Measurements from ENCODE around the gene IGF2BP1. TPM values are rescaled to one million over a fixed set of nuclear protein-coding genes. Genes with fewer than 3 reads are reported as not detected.
A peak's percentile ranks its signal among the peaks of the same experiment; 100 is the strongest.

The IGF2BP1 gene
- polyA plus RNA-seq, 1 experiment, result 9.9 TPM

DNA sequence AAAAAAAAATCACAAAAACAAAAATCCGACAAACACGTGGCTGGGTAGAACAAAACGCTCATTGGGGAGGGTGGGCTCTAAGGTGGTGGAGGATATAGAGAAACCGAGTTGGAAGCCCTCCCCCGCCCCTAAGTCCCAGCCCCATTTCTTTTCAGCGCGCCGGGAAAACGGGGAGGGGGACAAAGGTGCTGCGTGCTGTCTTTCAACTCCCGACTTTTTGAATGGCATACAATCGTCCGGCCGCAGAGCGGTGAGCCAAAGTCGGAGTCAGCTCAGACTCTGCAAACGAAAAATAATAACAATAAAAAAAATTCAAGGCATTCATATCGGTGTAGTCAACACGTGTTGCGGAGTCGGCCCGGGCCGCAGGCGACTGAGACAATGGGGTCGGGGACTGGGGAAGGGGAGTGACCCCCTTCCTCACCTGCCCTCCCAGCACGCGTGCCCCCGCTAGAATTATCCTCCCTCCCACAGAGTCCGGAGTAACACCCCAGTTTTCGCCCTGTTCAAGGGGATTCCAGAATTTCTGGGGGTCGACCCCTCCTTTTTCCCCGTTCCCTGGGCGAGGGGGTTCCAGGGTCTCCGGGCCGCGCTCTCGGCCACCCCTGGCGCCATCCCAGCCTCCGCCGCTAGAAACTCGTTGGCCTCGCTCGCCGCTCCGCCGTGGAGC is 1.7 kb upstream of the IGF2BP1 start:
- H3K4me3 ChIP-seq (ENCODE audit: low read depth, low read length), result peak overlapping the region; percentile 92
- ChIA-PET CTCF (interaction anchor here (0.6 to 0.8 kb wide), 3 partner anchors 15 to 393 kb away, joined by 3 to 6 read pairs (median 4); no protein-coding TSS in a partner anchor), POLR2A (interaction anchor here (0.6 to 3.8 kb wide), 3 partner anchors 10 to 51 kb away, joined by 5 to 25 read pairs (median 9); partner anchors contain the start of gene SNF8)
- H3K27ac ChIP-seq (ENCODE audit: low read depth, low read length), result no peak overlapping the region
- no peaks in the 10 kb centered on the region; the same call in 1 of the 2 replicates for H3K9me3 ChIP-seq (ENCODE audit: control insufficient read depth, insufficient read depth, low read length)
- TF ChIP-seq, protein P1, sequence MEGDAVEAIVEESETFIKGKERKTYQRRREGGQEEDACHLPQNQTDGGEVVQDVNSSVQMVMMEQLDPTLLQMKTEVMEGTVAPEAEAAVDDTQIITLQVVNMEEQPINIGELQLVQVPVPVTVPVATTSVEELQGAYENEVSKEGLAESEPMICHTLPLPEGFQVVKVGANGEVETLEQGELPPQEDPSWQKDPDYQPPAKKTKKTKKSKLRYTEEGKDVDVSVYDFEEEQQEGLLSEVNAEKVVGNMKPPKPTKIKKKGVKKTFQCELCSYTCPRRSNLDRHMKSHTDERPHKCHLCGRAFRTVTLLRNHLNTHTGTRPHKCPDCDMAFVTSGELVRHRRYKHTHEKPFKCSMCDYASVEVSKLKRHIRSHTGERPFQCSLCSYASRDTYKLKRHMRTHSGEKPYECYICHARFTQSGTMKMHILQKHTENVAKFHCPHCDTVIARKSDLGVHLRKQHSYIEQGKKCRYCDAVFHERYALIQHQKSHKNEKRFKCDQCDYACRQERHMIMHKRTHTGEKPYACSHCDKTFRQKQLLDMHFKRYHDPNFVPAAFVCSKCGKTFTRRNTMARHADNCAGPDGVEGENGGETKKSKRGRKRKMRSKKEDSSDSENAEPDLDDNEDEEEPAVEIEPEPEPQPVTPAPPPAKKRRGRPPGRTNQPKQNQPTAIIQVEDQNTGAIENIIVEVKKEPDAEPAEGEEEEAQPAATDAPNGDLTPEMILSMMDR (IDR thresholded peaks at IDR 0.05; ENCODE audit: low read depth, low read length), result no peak
- no peak for DNase-seq (ENCODE audit: low read depth, low spot score)
- H3K27me3 ChIP-seq (ENCODE audit: control insufficient read depth, insufficient read depth, low read length), result peaks cover 37% of the 10 kb centered on the region

DNA sequence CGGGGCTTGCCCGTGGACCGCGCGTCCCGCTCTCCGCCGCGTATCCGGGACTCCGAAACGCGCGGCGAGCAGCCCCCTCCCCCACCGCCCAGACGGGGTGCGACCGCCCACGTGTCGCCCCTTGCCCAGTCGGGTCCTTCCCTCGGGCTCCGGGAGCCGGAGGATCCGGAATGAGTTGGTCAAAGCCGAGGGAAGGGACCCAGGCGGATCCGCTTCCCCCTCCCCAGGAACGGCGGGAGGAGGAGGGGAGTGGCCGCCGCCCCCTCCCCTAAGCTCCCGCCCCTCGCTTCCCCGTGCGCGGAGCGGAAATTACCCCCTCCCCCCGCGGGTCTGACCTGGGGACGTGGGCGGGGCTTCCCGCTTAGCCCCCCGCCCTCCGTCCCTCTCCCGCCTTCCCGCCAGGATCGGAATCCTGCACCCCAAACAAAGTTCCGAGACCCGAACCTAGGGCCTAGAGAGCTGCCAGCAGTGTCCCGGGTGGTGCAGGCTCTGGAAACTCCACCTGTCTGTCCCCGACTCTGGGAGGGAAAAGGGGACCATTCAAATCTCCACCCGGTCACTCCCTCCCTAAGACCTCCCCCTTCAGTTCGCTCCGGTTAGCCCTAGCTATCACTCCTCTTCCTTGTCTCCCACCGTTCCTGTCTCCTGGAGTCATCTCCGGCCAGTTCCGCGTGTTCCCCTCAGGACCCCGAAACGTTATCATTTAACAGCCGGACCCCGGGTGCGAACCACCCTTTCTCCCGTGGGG is 1.0 kb upstream of the IGF2BP1 start:
- H3K9me3 ChIP-seq (ENCODE audit: control insufficient read depth, insufficient read depth, low read length), result no peaks in the 10 kb centered on the region; the same call in 1 of the 2 replicates
- ChIA-PET CTCF (interaction anchor here (0.6 to 1.2 kb wide), 4 partner anchors 16 to 392 kb away, joined by 4 to 6 read pairs (median 4); partner anchors contain the start of gene UBE2Z), POLR2A (interaction anchor here (2.5 to 3.8 kb wide), 2 partner anchors 24 to 52 kb away, joined by 9 to 25 read pairs; partner anchors contain the start of gene SNF8)
- H3K4me3 ChIP-seq (ENCODE audit: low read depth, low read length), result peak overlapping the region; percentile 92
- H3K27ac ChIP-seq (ENCODE audit: low read depth, low read length), result no peak overlapping the region
- H3K27me3 ChIP-seq (ENCODE audit: control insufficient read depth, insufficient read depth, low read length), result peaks cover 31% of the 10 kb centered on the region
- TF ChIP-seq, protein P1 (IDR thresholded peaks at IDR 0.05; ENCODE audit: low read depth, low read length), result no peak
- no peak for DNase-seq (ENCODE audit: low read depth, low spot score)

DNA sequence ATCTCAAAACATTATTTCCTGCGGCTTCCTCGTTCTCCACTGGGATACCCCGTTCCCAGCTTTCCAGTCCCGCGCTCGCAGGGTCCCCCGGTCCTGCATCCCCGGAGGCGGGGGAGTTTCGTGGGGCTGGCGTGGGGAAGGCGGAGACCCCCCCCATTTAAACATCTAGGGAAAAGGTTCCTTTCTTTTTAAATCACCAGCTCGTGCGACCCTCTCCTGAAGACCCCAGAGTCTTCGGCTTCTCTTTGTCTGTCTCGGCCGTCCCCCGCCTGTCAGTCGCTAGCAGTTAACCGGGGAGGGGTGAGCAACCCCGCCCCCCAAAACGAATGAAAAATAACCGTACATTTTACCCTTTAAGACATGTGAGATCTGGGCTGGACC is 473 bp upstream of the IGF2BP1 start:
- DNase-seq (ENCODE audit: low read depth, low spot score), result no peak
- no peak overlapping the region for H3K27ac ChIP-seq (ENCODE audit: low read depth, low read length)
- ChIA-PET CTCF (interaction anchor here (0.9 to 1.2 kb wide), 2 partner anchors 89 to 112 kb away, joined by 4 to 5 read pairs; partner anchors contain the start of gene UBE2Z), POLR2A (interaction anchor here (0.8 to 3.8 kb wide), 4 partner anchors 19 to 56 kb away, joined by 3 to 25 read pairs (median 8); partner anchors contain the start of gene SNF8)
- H3K9me3 ChIP-seq (ENCODE audit: control insufficient read depth, insufficient read depth, low read length), result no peaks in the 10 kb centered on the region; the same call in 1 of the 2 replicates
- H3K4me3 ChIP-seq (ENCODE audit: low read depth, low read length), result peak overlapping the region; percentile 92
- H3K27me3 ChIP-seq (ENCODE audit: control insufficient read depth, insufficient read depth, low read length), result peaks cover 29% of the 10 kb centered on the region
- TF ChIP-seq, protein P1 (IDR thresholded peaks at IDR 0.05; ENCODE audit: low read depth, low read length), result no peak

DNA sequence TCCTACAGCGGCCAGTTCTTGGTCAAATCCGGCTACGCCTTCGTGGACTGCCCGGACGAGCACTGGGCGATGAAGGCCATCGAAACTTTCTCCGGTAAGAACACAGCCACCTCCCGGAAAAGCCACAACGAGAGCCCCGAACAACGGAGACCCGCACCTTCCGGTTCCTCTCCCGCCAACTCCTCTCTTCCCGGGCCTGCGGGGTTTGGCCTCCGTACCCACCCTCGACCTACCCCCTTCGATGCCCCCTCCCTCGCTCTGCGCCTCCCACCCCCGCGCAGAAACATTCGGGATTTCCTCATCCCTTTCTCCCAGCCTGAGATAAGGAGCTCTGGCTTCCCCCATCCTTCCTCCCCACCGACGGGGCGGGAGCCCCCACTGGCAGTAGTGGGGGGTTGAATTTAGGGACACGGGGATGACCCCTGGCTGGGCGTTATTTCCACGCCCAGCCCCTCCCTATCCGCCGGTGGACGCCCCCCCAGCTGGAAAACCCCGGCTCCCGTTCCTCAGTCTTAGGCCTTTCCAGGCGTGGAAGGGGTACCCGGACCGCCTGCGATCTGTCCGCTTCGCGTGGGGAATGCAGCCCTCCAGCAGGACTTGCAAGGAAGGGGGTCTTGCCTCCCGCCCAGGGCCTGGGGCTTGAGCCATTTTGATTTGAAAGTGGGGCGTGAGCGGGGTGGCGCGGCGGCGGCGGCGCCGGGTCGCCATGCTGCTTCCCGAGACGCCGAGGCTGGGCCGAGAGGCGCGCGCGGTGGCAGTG is 822 bp downstream of the IGF2BP1 start:
- Histone ChIP-seq H3K27me3 (ENCODE audit: control insufficient read depth, insufficient read depth, low read length) (peaks cover 28% of the 10 kb centered on the region), H3K27ac (ENCODE audit: low read depth, low read length) (peak overlapping the region; percentile 89), H3K4me3 (ENCODE audit: low read depth, low read length) (peak overlapping the region; percentile 92), H3K9me3 (ENCODE audit: control insufficient read depth, insufficient read depth, low read length) (no peaks in the 10 kb centered on the region; the same call in 1 of the 2 replicates)
- no peak for DNase-seq (ENCODE audit: low read depth, low spot score)
- ChIA-PET CTCF (interaction anchor here (7.5 kb wide), 1 partner anchor 35 kb away, joined by 37 read pairs; no protein-coding TSS in a partner anchor), POLR2A (interaction anchor here (0.5 to 3.8 kb wide), 8 partner anchors 25 to 949 kb away, joined by 3 to 25 read pairs (median 6); partner anchors contain the start of genes ATP5MC1 and SNF8)
- TF ChIP-seq, protein P1 (IDR thresholded peaks at IDR 0.05; ENCODE audit: low read depth, low read length), result no peak

Data from AG04450 (cell line).